ENCODE data around the gene RADX.
A peak's percentile ranks its signal among the peaks of the same experiment; 100 is the strongest.

Gene RADX

GRCh38 chrX:106670631-106671030, 58.9 kb downstream of the RADX start:
- no peak for DNase-seq
- intact Hi-C loops (cut with DNase I), result no loop called here

- DNase-seq, result no peak
- intact Hi-C loops (cut with DNase I), result no loop called here
Observed at GRCh38 chrX:106672527-106672926, 60.7 kb downstream of the RADX start.

GRCh38 chrX:106680716-106681115, 68.9 kb downstream of the RADX start:
- DNase-seq, result no peak
- intact Hi-C loops (cut with DNase I), result no loop called here

- intact Hi-C loops (cut with DNase I), result no loop called here
- DNase-seq, result no peak
Observed at GRCh38 chrX:106684207-106684606, 72.4 kb downstream of the RADX start.

- no peak for DNase-seq
- intact Hi-C loops (cut with DNase I), result no loop called here
Observed at GRCh38 chrX:106692425-106693065, 80.8 kb downstream of the RADX start.

GRCh38 chrX:106696502-106696901, 84.7 kb downstream of the RADX start:
- no peak for DNase-seq
- intact Hi-C loops (cut with DNase I), result no loop called here

GRCh38 chrX:106698693-106699092, 86.9 kb downstream of the RADX start:
- intact Hi-C loops (cut with DNase I), result no loop called here
- DNase-seq, result no peak

GRCh38 chrX:106702636-106703035, 90.9 kb downstream of the RADX start:
- DNase-seq, result no peak
- intact Hi-C loops (cut with DNase I), result no loop called here

- intact Hi-C loops (cut with DNase I), result no loop called here
- DNase-seq, result no peak
Observed at GRCh38 chrX:106706466-106706865, 94.7 kb downstream of the RADX start.

GRCh38 chrX:106707771-106708454, 96.1 kb downstream of the RADX start:
- intact Hi-C loops (cut with DNase I), result no loop called here
- DNase-seq, result peak in 15 of 42 donors; percentile 2 to 80 (median 21)

- intact Hi-C loops (cut with DNase I), result no loop called here
Observed at GRCh38 chrX:106710771-106711170, 99.0 kb downstream of the RADX start.

GRCh38 chrX:106711375-106711774, 99.6 kb downstream of the RADX start:
- intact Hi-C loops (cut with DNase I), result no loop called here
- no peak for DNase-seq

More at GRCh38 chrX:106710771-106711170, 99.0 kb downstream of the RADX start:
- DNase-seq, result no peak

GRCh38 chrX:106716004-106716403, 104.2 kb downstream of the RADX start:
- DNase-seq, result no peak
- intact Hi-C loops (cut with DNase I), result no loop called here

GRCh38 chrX:106716463-106716862, 104.7 kb downstream of the RADX start:
- DNase-seq, result no peak
- intact Hi-C loops (cut with DNase I), result no loop called here

GRCh38 chrX:106718709-106719108, 106.9 kb downstream of the RADX start:
- DNase-seq, result no peak
- intact Hi-C loops (cut with DNase I), result no loop called here

GRCh38 chrX:106725931-106726330, 114.2 kb downstream of the RADX start:
- intact Hi-C loops (cut with DNase I), result no loop called here
- DNase-seq, result peak in 3 of 42 donors; percentile 7 to 23 (median 13)

- intact Hi-C loops (cut with DNase I), result no loop called here
- DNase-seq, result peak; percentile 7 to 78 (median 60)
Observed at GRCh38 chrX:106726485-106727437, 115.0 kb downstream of the RADX start, which contains the start of gene RNF128. Gene RNF128, plus strand, starts transcription at chrX:106726701. Its CDS starts 213 bp downstream, at chrX:106726914.

GRCh38 chrX:106728337-106728736, 116.6 kb downstream of the RADX start:
- no peak for DNase-seq
- intact Hi-C loops (cut with DNase I), result no loop called here

Data from head of caudate nucleus (tissue), 42 donors.